ENCODE results near the gene BRD3. TPM values are rescaled to one million over a fixed set of nuclear protein-coding genes. Genes with fewer than 3 reads are reported as not detected.

The BRD3 gene
- total RNA-seq, 1 experiment from 2014 or later = 25.6 TPM

- no TSS peak for BruUV-seq (replicated peaks)
- POLR2A ChIA-PET = no interaction called here
- intact Hi-C loops (cut with micrococcal nuclease) = no loop called here
- no peak overlapping the region for H3K27ac Mint-ChIP-seq (ENCODE audit: low read depth, unreplicated experiment)
- no peaks in the 10 kb centered on the region for H3K4me1 Mint-ChIP-seq (ENCODE audit: insufficient read depth, unreplicated experiment)
- no peak for DNase-seq (ENCODE audit: unreplicated experiment)
- no peak for TF ChIP-seq CTCF (IDR thresholded peaks at IDR 0.05; ENCODE audit: unreplicated experiment)
- H3K27me3 Mint-ChIP-seq (ENCODE audit: insufficient read depth, unreplicated experiment) = no peaks in the 10 kb centered on the region
- H3K36me3 Mint-ChIP-seq (ENCODE audit: insufficient read depth, unreplicated experiment) = no peaks in the 10 kb centered on the region
- no peak overlapping the region for H3K4me3 Mint-ChIP-seq (ENCODE audit: unreplicated experiment)
- CTCF ChIA-PET = no interaction called here
- no peaks in the 10 kb centered on the region for H3K9me3 Mint-ChIP-seq (ENCODE audit: unreplicated experiment)
Observed at GRCh38 chr9:133998915-133999595, 68.8 kb downstream of the BRD3 start.

- no peak for DNase-seq (ENCODE audit: unreplicated experiment)
- no peaks in the 10 kb centered on the region for H3K27me3 Mint-ChIP-seq (ENCODE audit: insufficient read depth, unreplicated experiment)
- H3K27ac Mint-ChIP-seq (ENCODE audit: low read depth, unreplicated experiment) = no peak overlapping the region
- no peak for TF ChIP-seq CTCF (IDR thresholded peaks at IDR 0.05; ENCODE audit: unreplicated experiment)
- H3K4me3 Mint-ChIP-seq (ENCODE audit: unreplicated experiment) = no peak overlapping the region
- no peaks in the 10 kb centered on the region for H3K36me3 Mint-ChIP-seq (ENCODE audit: insufficient read depth, unreplicated experiment)
- ChIA-PET POLR2A (no interaction called here), CTCF (interaction anchor here (0.6 to 1.8 kb wide), 2 partner anchors 119 to 215 kb away, joined by 3 to 11 read pairs; no protein-coding TSS in a partner anchor)
- no peaks in the 10 kb centered on the region for H3K4me1 Mint-ChIP-seq (ENCODE audit: insufficient read depth, unreplicated experiment)
- no TSS peak for BruUV-seq (replicated peaks)
- no peaks in the 10 kb centered on the region for H3K9me3 Mint-ChIP-seq (ENCODE audit: unreplicated experiment)
- intact Hi-C loops (cut with micrococcal nuclease) = no loop called here
Observed at GRCh38 chr9:133997584-133997983, 70.2 kb downstream of the BRD3 start.

- TF ChIP-seq CTCF (IDR thresholded peaks at IDR 0.05; ENCODE audit: unreplicated experiment) = no peak
- ChIA-PET POLR2A (no interaction called here), CTCF (interaction anchor here (0.6 to 3.9 kb wide), 6 partner anchors 15 to 254 kb away, joined by 3 to 90 read pairs (median 4); no protein-coding TSS in a partner anchor)
Observed at GRCh38 chr9:133996531-133997520, 71.0 kb downstream of the BRD3 start.

More at GRCh38 chr9:133996531-133997520, 71.0 kb downstream of the BRD3 start:
- Mint-ChIP-seq H3K27ac (ENCODE audit: low read depth, unreplicated experiment) (no peak overlapping the region), H3K9me3 (ENCODE audit: unreplicated experiment) (no peaks in the 10 kb centered on the region), H3K4me3 (ENCODE audit: unreplicated experiment) (no peak overlapping the region), H3K4me1 (ENCODE audit: insufficient read depth, unreplicated experiment) (no peaks in the 10 kb centered on the region), H3K36me3 (ENCODE audit: insufficient read depth, unreplicated experiment) (no peaks in the 10 kb centered on the region), H3K27me3 (ENCODE audit: insufficient read depth, unreplicated experiment) (no peaks in the 10 kb centered on the region)
- no TSS peak for BruUV-seq (replicated peaks)
- intact Hi-C loops (cut with micrococcal nuclease) = no loop called here
- DNase-seq (ENCODE audit: unreplicated experiment) = no peak
